ENCODE measurements around the gene LRP6. TPM values are rescaled to one million over a fixed set of nuclear protein-coding genes. Genes with fewer than 3 reads are reported as not detected.

Gene LRP6
- polyA plus RNA-seq, 1 experiment = 18.4 TPM

- no peak for TF ChIP-seq CTCF (IDR thresholded peaks at IDR 0.05; ENCODE audit: low read depth, low read length)
- Histone ChIP-seq H3K27me3 (ENCODE audit: control insufficient read depth, insufficient read depth, low read length) (no peaks in the 10 kb centered on the region), H3K27ac (ENCODE audit: low read depth, low read length) (no peak overlapping the region), H3K4me3 (ENCODE audit: low read depth, low read length) (no peak overlapping the region), H3K9me3 (ENCODE audit: control insufficient read depth, insufficient read depth, low read length) (peaks cover 5% of the 10 kb centered on the region)
- DNase-seq (ENCODE audit: low read depth, low spot score) = no peak
- ChIA-PET CTCF (no interaction called here), POLR2A (no interaction called here)
Measured at GRCh38 chr12:12095021-12095420, 171.8 kb downstream of the LRP6 start.

- ChIA-PET CTCF (interaction anchor here (1.0 kb wide), 1 partner anchor 233 kb away, joined by 3 read pairs; no protein-coding TSS in a partner anchor), POLR2A (no interaction called here)
- H3K9me3 ChIP-seq (ENCODE audit: control insufficient read depth, insufficient read depth, low read length) = peaks cover 5% of the 10 kb centered on the region
- DNase-seq (ENCODE audit: low read depth, low spot score) = no peak
- TF ChIP-seq CTCF (IDR thresholded peaks at IDR 0.05; ENCODE audit: low read depth, low read length) = no peak
- H3K27ac ChIP-seq (ENCODE audit: low read depth, low read length) = no peak overlapping the region
- H3K27me3 ChIP-seq (ENCODE audit: control insufficient read depth, insufficient read depth, low read length) = no peaks in the 10 kb centered on the region
- no peak overlapping the region for H3K4me3 ChIP-seq (ENCODE audit: low read depth, low read length)
Measured at GRCh38 chr12:12094481-12094880, 172.4 kb downstream of the LRP6 start.

DNA sequence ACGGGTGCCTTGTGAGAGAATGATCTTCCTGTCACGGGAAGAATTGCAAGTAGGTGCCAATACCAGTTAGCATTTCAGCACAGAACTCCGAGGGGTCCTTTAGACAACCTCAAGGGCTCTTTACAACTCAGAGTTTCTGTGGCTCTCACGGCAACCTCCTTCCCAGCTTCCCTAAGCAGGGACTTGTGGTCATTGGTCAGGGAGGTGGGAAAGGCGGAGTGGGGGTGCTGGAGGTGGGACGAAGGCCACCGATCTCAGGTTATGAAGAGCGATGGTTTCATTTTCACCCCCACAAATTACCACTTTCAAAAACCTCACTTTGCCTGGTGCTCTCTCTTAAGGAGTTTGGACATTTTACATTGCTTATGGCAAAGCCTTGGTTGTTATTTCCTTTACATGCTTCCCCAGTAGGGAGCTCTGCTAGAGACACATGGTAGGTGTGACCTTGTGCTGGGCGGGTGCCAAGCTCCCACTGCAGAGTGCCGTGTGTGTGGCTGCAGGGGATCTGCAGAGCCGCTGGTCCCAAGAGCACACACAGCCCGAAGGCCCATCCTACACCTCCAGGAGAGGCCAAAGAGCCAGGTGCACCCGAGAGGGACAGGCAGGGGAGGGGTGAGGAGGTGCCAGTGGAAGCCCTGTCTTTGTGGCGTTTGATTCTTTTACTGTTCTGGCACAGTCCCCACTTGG is 174.7 kb downstream of the LRP6 start:
- ChIA-PET POLR2A (no interaction called here), CTCF (interaction anchor here (0.5 kb wide), 1 partner anchor 462 kb away, joined by 5 read pairs; no protein-coding TSS in a partner anchor)
- no peak for DNase-seq (ENCODE audit: low read depth, low spot score)
- Histone ChIP-seq H3K27me3 (ENCODE audit: control insufficient read depth, insufficient read depth, low read length) (no peaks in the 10 kb centered on the region), H3K27ac (ENCODE audit: low read depth, low read length) (no peak overlapping the region), H3K9me3 (ENCODE audit: control insufficient read depth, insufficient read depth, low read length) (peaks cover 5% of the 10 kb centered on the region), H3K4me3 (ENCODE audit: low read depth, low read length) (no peak overlapping the region)
- TF ChIP-seq CTCF (IDR thresholded peaks at IDR 0.05; ENCODE audit: low read depth, low read length) = no peak

GRCh38 chr12:12091071-12091470 is 175.8 kb downstream of the LRP6 start:
- no peak overlapping the region for H3K4me3 ChIP-seq (ENCODE audit: low read depth, low read length)
- no peak for TF ChIP-seq CTCF (IDR thresholded peaks at IDR 0.05; ENCODE audit: low read depth, low read length)
- H3K9me3 ChIP-seq (ENCODE audit: control insufficient read depth, insufficient read depth, low read length) = peaks cover 5% of the 10 kb centered on the region
- ChIA-PET CTCF (no interaction called here), POLR2A (interaction anchor here (0.8 kb wide), 1 partner anchor 459 kb away, joined by 4 read pairs; no protein-coding TSS in a partner anchor)
- no peak for DNase-seq (ENCODE audit: low read depth, low spot score)
- no peaks in the 10 kb centered on the region for H3K27me3 ChIP-seq (ENCODE audit: control insufficient read depth, insufficient read depth, low read length)
- no peak overlapping the region for H3K27ac ChIP-seq (ENCODE audit: low read depth, low read length)

- H3K4me3 ChIP-seq (ENCODE audit: low read depth, low read length) = no peak overlapping the region
Measured at GRCh38 chr12:12088761-12089160, 178.1 kb downstream of the LRP6 start.

More at GRCh38 chr12:12088761-12089160, 178.1 kb downstream of the LRP6 start:
- no peak for DNase-seq (ENCODE audit: low read depth, low spot score)
- peaks cover 5% of the 10 kb centered on the region for H3K9me3 ChIP-seq (ENCODE audit: control insufficient read depth, insufficient read depth, low read length)
- TF ChIP-seq CTCF (IDR thresholded peaks at IDR 0.05; ENCODE audit: low read depth, low read length) = no peak
- CTCF ChIA-PET = interaction anchor here (1.2 kb wide), 1 partner anchor 239 kb away, joined by 3 read pairs; no protein-coding TSS in a partner anchor
- no peak overlapping the region for H3K27ac ChIP-seq (ENCODE audit: low read depth, low read length)
- no peaks in the 10 kb centered on the region for H3K27me3 ChIP-seq (ENCODE audit: control insufficient read depth, insufficient read depth, low read length)
- POLR2A ChIA-PET = interaction anchor here (0.5 kb wide), 1 partner anchor 485 kb away, joined by 3 read pairs; no protein-coding TSS in a partner anchor
